ENCODE data around the gene CRYGD. TPM values are rescaled to one million over a fixed set of nuclear protein-coding genes. Genes with fewer than 3 reads are reported as not detected.
"Not testable (repeated sequence)": the region's sequence is repeated elsewhere in the genome, so short reads cannot be mapped to it uniquely, and the experiment has no call there.

Gene CRYGD
- polyA plus RNA-seq (2011; rRNA removed): not detected in 2 replicates
- not detected in 2 replicates for polyA minus RNA-seq (2011; rRNA and poly(A)+ RNA removed)

DNA sequence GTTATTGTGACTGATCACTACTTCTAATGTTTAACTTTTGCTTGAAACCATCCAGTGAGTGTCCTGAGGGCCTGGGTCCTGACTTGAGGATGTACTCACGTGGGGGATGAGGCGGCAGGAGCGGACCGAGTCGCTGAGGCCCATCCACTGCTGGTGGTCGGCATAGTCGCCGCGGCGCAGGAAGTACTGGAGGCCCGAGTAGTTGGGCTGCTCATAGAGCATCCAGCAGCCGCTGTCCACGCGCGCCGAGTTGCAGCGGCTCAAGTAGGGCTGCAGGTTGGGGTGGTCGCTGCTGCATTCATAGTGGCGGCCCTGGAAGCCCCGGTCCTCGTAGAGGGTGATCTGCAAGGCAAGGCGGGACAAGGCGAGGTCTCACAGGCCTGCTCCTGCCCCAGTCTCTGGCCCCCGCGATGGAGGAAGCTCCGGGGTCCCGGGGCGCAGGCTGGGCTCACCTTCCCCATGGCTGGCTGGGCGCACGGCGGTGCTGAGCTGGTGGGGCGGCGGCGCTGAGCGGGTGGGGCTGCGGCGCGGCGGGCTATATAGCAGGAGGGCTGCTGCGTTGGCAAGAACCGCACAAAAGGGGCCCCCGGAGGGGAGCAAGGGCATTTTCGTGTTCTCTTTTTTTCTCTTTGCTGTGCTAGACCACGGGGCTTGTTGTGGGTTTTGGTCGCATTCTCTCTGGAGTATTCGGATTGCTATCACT, at the start of gene CRYGD:
TSS of gene CRYGD (minus strand) at position 512 of the 703 bp plus-strand sequence. CDS start at position 461, 51 bp downstream.
- CTCF ChIA-PET: interaction anchor here (0.7 to 2.4 kb wide), 3 partner anchors 51 to 817 kb away, joined by 3 to 14 read pairs (median 10); no protein-coding TSS in a partner anchor
- H3K9me3 ChIP-seq (ENCODE audit: control insufficient read depth, insufficient read depth, low read length); H3K27ac ChIP-seq (ENCODE audit: low read depth, low read length); POLR2A ChIA-PET; DNase-seq (ENCODE audit: low read depth, low spot score); H3K27me3 ChIP-seq (ENCODE audit: control insufficient read depth, insufficient read depth, low read length); H3K4me3 ChIP-seq (ENCODE audit: low read depth, low read length): not testable (repeated sequence)

DNA sequence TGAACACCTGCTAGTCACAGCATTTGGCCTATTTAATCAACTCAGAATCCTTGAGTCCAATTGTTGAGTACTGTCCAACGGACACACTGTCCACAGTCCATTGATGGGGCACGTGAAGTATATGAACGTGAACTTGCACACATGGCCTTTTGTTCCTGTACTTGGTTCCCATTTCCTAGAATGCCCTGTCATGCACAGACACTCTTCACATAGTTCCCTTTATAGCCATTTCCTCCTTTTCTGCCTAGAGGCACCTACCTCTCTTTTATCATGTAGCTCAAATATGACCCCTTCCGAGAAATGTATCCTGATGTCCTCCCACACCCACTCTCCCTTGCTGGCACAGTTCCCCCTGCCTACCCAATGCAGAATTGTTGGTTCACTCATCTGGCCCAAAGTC, 47.8 kb upstream of the CRYGD start:
- H3K9me3 ChIP-seq (ENCODE audit: control insufficient read depth, insufficient read depth, low read length): no peaks in the 10 kb centered on the region; the same call in 1 of the 2 replicates
- ChIA-PET CTCF (no interaction called here), POLR2A (no interaction called here)
- no peak for TF ChIP-seq CTCF (IDR thresholded peaks at IDR 0.05; ENCODE audit: low read depth, low read length)
- DNase-seq (ENCODE audit: low read depth, low spot score): no peak
- H3K27me3 ChIP-seq (ENCODE audit: control insufficient read depth, insufficient read depth, low read length): no peaks in the 10 kb centered on the region
- H3K27ac ChIP-seq (ENCODE audit: low read depth, low read length): no peak overlapping the region
- H3K4me3 ChIP-seq (ENCODE audit: low read depth, low read length): no peak overlapping the region

- no peaks in the 10 kb centered on the region; the same call in 1 of the 2 replicates for H3K9me3 ChIP-seq (ENCODE audit: control insufficient read depth, insufficient read depth, low read length)
- POLR2A ChIA-PET: no interaction called here
- no peak overlapping the region for H3K27ac ChIP-seq (ENCODE audit: low read depth, low read length)
- H3K27me3 ChIP-seq (ENCODE audit: control insufficient read depth, insufficient read depth, low read length): no peaks in the 10 kb centered on the region
- no peak for TF ChIP-seq CTCF (IDR thresholded peaks at IDR 0.05; ENCODE audit: low read depth, low read length)
- H3K4me3 ChIP-seq (ENCODE audit: low read depth, low read length): no peak overlapping the region
- DNase-seq (ENCODE audit: low read depth, low spot score): no peak
- CTCF ChIA-PET: interaction anchor here (4.7 kb wide), 1 partner anchor 11 kb away, joined by 33 read pairs; no protein-coding TSS in a partner anchor
Observed at GRCh38 chr2:208164951-208165755, 40.8 kb upstream of the CRYGD start.

GRCh38 chr2:208163489-208163888, 39.2 kb upstream of the CRYGD start, which contains the start of gene CRYGA:
Gene CRYGA, minus strand, starts transcription at chr2:208163589. Its CDS starts 33 bp downstream, at chr2:208163556.
- no peak within 1 kb of the TSS for H3K27ac ChIP-seq (ENCODE audit: low read depth, low read length)
- DNase-seq (ENCODE audit: low read depth, low spot score): no peak
- ChIA-PET CTCF (no interaction called here), POLR2A (no interaction called here)
- H3K27me3 ChIP-seq (ENCODE audit: control insufficient read depth, insufficient read depth, low read length): no peaks in the 10 kb centered on the region
- no peak for TF ChIP-seq CTCF (IDR thresholded peaks at IDR 0.05; ENCODE audit: low read depth, low read length)
- H3K9me3 ChIP-seq (ENCODE audit: control insufficient read depth, insufficient read depth, low read length): no peaks in the 10 kb centered on the region; the same call in 1 of the 2 replicates
- H3K4me3 ChIP-seq (ENCODE audit: low read depth, low read length): no peak within 1 kb of the TSS

GRCh38 chr2:208156439-208156838, 32.1 kb upstream of the CRYGD start:
- no peaks in the 10 kb centered on the region for H3K9me3 ChIP-seq (ENCODE audit: control insufficient read depth, insufficient read depth, low read length)
- TF ChIP-seq CTCF (IDR thresholded peaks at IDR 0.05; ENCODE audit: low read depth, low read length): no peak
- DNase-seq (ENCODE audit: low read depth, low spot score): no peak
- peaks cover 2% of the 10 kb centered on the region for H3K27me3 ChIP-seq (ENCODE audit: control insufficient read depth, insufficient read depth, low read length)
- CTCF ChIA-PET: interaction anchor here (1.0 kb wide), 1 partner anchor 19 kb away, joined by 5 read pairs; no protein-coding TSS in a partner anchor
- H3K4me3 ChIP-seq (ENCODE audit: low read depth, low read length): no peak overlapping the region
- no peak overlapping the region for H3K27ac ChIP-seq (ENCODE audit: low read depth, low read length)
- POLR2A ChIA-PET: no interaction called here

All from AG04450 (cell line).